ENCODE measurements around the gene PTPRC. TPM values are rescaled to one million over a fixed set of nuclear protein-coding genes. Genes with fewer than 3 reads are reported as not detected.
A peak's percentile ranks its signal among the peaks of the same experiment; 100 is the strongest.

Gene PTPRC
- total RNA-seq, 2 experiments from 2014 or later, result 177 to 241 TPM

GRCh38 chr1:198620218-198620617, 18.6 kb upstream of the PTPRC start:
- TF ChIP-seq EZH2phosphoT487 (IDR thresholded peaks at IDR 0.05; ENCODE audit: borderline replicate concordance, low read depth, low read length), result no peak
- no peak for TF ChIP-seq CTCF (conservative IDR thresholded peaks at IDR 0.05; ENCODE audit: low read length)
- DNase-seq (ENCODE audit: low spot score), result peak; percentile 47
- ChIA-PET CTCF (ENCODE audit: unreplicated experiment) (interaction anchor here (0.7 to 3.5 kb wide), 10 partner anchors 12 to 66 kb away, joined by 3 to 22 read pairs (median 4); no protein-coding TSS in a partner anchor), POLR2A (interaction anchor here (0.6 to 7.4 kb wide), 30 partner anchors 12 to 1360 kb away, joined by 3 to 410 read pairs (median 7); partner anchors contain the start of gene PTPRC)
- no peaks in the 10 kb centered on the region; the same call in 1 of the 2 replicates for H3K79me2 ChIP-seq (ENCODE audit: insufficient read depth, low read depth, low read length)
- peak overlapping the region; percentile 72 for H2AFZ ChIP-seq (ENCODE audit: low read length)
- H3K9me3 ChIP-seq (ENCODE audit: low read length), result peaks cover 5% of the 10 kb centered on the region; the same call in 1 of the 2 replicates
- peak overlapping the region; percentile 65 for H3K4me3 ChIP-seq (ENCODE audit: low read depth, low read length, poor library complexity, severe bottlenecking)
- peaks cover 6% of the 10 kb centered on the region for H3K36me3 ChIP-seq (ENCODE audit: insufficient read depth, low read length)
- peaks cover 74% of the 10 kb centered on the region for H3K4me1 ChIP-seq (ENCODE audit: insufficient read depth, low read length, poor library complexity, severe bottlenecking)
- no peaks in the 10 kb centered on the region for H4K20me1 ChIP-seq (ENCODE audit: insufficient read depth, low read length)
- H3K27ac ChIP-seq (ENCODE audit: low read depth, low read length, poor library complexity, severe bottlenecking), result peak overlapping the region; percentile 98
- BruUV-seq (replicated peaks), result no TSS peak
- peak overlapping the region; percentile 93 for H3K4me2 ChIP-seq (ENCODE audit: low read length)
- intact Hi-C loops (cut with micrococcal nuclease; ENCODE audit: unreplicated experiment), result loop anchor here (5.0 to 10.0 kb wide), 3 partner anchors 463 to 845 kb away; partner anchors contain the start of genes DENND1B and NEK7
- H3K9me2 ChIP-seq (ENCODE audit: insufficient read depth, low read length), result no peaks in the 10 kb centered on the region

GRCh38 chr1:198620951-198621824, 17.7 kb upstream of the PTPRC start:
- peaks cover 7% of the 10 kb centered on the region; the same call in 1 of the 2 replicates for H3K9me3 ChIP-seq (ENCODE audit: low read length)
- H3K4me2 ChIP-seq (ENCODE audit: low read length), result peak overlapping the region; percentile 93
- no peaks in the 10 kb centered on the region for H4K20me1 ChIP-seq (ENCODE audit: insufficient read depth, low read length)
- H3K79me2 ChIP-seq (ENCODE audit: insufficient read depth, low read depth, low read length), result no peaks in the 10 kb centered on the region; the same call in 1 of the 2 replicates
- TF ChIP-seq CTCF (conservative IDR thresholded peaks at IDR 0.05; ENCODE audit: low read length), result no peak; the same call in 1 of the 2 replicates
- TF ChIP-seq EZH2phosphoT487 (IDR thresholded peaks at IDR 0.05; ENCODE audit: borderline replicate concordance, low read depth, low read length), result no peak
- H3K4me1 ChIP-seq (ENCODE audit: insufficient read depth, low read length, poor library complexity, severe bottlenecking), result peaks cover 81% of the 10 kb centered on the region
- H3K36me3 ChIP-seq (ENCODE audit: insufficient read depth, low read length), result peaks cover 12% of the 10 kb centered on the region
- H2AFZ ChIP-seq (ENCODE audit: low read length), result no peak overlapping the region
- peak overlapping the region; percentile 98 for H3K27ac ChIP-seq (ENCODE audit: low read depth, low read length, poor library complexity, severe bottlenecking)
- BruUV-seq (replicated peaks), result no TSS peak
- H3K9me2 ChIP-seq (ENCODE audit: insufficient read depth, low read length), result no peaks in the 10 kb centered on the region
- peak overlapping the region; percentile 65 for H3K4me3 ChIP-seq (ENCODE audit: low read depth, low read length, poor library complexity, severe bottlenecking)
- ChIA-PET CTCF (ENCODE audit: unreplicated experiment) (interaction anchor here (0.5 to 3.5 kb wide), 15 partner anchors 10 to 473 kb away, joined by 3 to 22 read pairs (median 6); no protein-coding TSS in a partner anchor), POLR2A (interaction anchor here (0.6 to 7.4 kb wide), 39 partner anchors 13 to 1775 kb away, joined by 3 to 410 read pairs (median 5); partner anchors contain the start of gene PTPRC)
- intact Hi-C loops (cut with micrococcal nuclease; ENCODE audit: unreplicated experiment), result loop anchor here (1.0 to 10.0 kb wide), 7 partner anchors 19 to 846 kb away; partner anchors contain the start of genes DENND1B and NEK7
- peak; percentile 97 for DNase-seq (ENCODE audit: low spot score)

Measured in OCI-LY7 (cell line).